Mammary epithelial cell (primary cell): ENCODE data around the gene ORM1.

Source experiments
- EZH2 ChIP-seq: IDR thresholded peaks from 2 replicates; pipeline ENCODE4 v1.6.1; 2012; ENCODE audit warnings: low read length, inconsistent platforms, borderline replicate concordance
- TF ChIP-seq, protein P1 (sequence below), 2 donors: IDR thresholded peaks in 1 of 2; conservative IDR thresholded peaks in 1 of 2; 2 replicates each; pipeline ENCODE4 v1.5.1; 2011 to 2012; ENCODE audit warnings: inconsistent platforms in 2 of 2, low read length in 2 of 2, mild to moderate bottlenecking in 2 of 2, control low read depth in 1 of 2, low read depth in 1 of 2; ENCODE audit not compliant: insufficient read depth in 1 of 2; ENCODE audit errors: extremely low read depth in 1 of 2

DNA sequence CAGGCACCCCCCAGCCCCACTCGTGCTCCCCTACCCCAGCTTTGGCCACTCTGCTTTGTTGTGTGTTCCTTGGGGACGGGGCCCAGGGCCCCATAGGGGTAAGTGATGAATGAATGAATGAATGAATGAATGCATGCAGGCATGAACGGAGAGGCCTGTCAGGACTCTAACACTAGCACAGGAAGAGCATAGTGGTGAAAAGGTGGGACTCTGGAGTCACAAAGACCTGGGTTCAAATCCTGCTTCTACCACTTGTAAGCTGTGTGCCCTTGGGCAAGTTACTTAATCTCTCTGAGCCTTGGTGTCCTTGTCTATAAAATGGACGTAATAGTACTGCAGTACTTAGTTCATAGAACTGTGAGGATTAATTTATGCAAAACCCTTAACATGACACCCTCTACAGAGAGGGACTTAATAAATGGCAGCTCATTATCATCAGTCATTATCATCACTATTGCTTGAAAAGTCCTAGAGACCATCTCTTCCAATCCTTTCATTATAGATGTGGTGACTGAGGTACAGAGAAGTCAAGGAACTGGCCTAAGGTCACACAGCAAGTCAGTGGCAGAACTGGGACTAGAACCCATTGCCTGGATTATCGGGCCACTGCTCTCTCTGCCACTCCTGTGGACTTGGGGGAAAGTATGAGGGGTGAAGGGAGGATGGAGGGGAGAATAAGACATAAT, 20.0 kb downstream of the ORM1 start:
- no peak for TF ChIP-seq EZH2
- TF ChIP-seq, protein P1, sequence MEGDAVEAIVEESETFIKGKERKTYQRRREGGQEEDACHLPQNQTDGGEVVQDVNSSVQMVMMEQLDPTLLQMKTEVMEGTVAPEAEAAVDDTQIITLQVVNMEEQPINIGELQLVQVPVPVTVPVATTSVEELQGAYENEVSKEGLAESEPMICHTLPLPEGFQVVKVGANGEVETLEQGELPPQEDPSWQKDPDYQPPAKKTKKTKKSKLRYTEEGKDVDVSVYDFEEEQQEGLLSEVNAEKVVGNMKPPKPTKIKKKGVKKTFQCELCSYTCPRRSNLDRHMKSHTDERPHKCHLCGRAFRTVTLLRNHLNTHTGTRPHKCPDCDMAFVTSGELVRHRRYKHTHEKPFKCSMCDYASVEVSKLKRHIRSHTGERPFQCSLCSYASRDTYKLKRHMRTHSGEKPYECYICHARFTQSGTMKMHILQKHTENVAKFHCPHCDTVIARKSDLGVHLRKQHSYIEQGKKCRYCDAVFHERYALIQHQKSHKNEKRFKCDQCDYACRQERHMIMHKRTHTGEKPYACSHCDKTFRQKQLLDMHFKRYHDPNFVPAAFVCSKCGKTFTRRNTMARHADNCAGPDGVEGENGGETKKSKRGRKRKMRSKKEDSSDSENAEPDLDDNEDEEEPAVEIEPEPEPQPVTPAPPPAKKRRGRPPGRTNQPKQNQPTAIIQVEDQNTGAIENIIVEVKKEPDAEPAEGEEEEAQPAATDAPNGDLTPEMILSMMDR (conservative IDR thresholded peaks at IDR 0.05 in 1 of 2, IDR thresholded peaks at IDR 0.05 in 1 of 2; ENCODE audit: extremely low read depth in 1 of 2, insufficient read depth in 1 of 2, low read depth in 1 of 2, low read length in 2 of 2): no peak
